WTC11 (cell line): ENCODE results near the gene FUZ. TPM values are rescaled to one million over a fixed set of nuclear protein-coding genes. Genes with fewer than 3 reads are reported as not detected.

Source experiments
- ATAC-seq: fragments of 200-7000 bp; cut with Tn5 transposase; 2 replicates; pipeline ENCODE4 v1.10.0; 2021; ENCODE audit warnings: mild to moderate bottlenecking, moderate library complexity
- CTCF ChIA-PET: fragments of 300-600 bp; sonication (Branson Sonifier 250); formaldehyde crosslinking; loops from one replicate; lab custom pipeline; 2021; ENCODE audit warnings: antibody characterized with exemption; lab: Charles Lee
- POLR2A ChIA-PET: fragments of 350-600 bp; sonication (Branson Sonifier 250); formaldehyde crosslinking; loops from one replicate; lab custom pipeline; 2021; ENCODE audit warnings: antibody characterized with exemption; lab: Charles Lee
- DNase-seq: peaks from one replicate; pipeline ENCODE4 v3.0.0; 2021; ENCODE audit warnings: low spot score
- H3K27ac Mint-ChIP-seq: 2 replicates; pipeline ENCODE4 v1.8.0; 2021; ENCODE audit warnings: mixed read lengths
- H3K27me3 Mint-ChIP-seq: 2 replicates; pipeline ENCODE4 v1.8.0; 2021; ENCODE audit warnings: low read depth, mild to moderate bottlenecking, moderate library complexity, mixed read lengths
- H3K36me3 Mint-ChIP-seq: 2 replicates; pipeline ENCODE4 v1.8.0; 2021; ENCODE audit warnings: mixed read lengths
- H3K4me1 Mint-ChIP-seq: 2 replicates; pipeline ENCODE4 v1.8.0; 2022; ENCODE audit warnings: mixed read lengths
- H3K4me3 Mint-ChIP-seq: 2 replicates; pipeline ENCODE4 v1.8.0; 2021; ENCODE audit warnings: mild to moderate bottlenecking, moderate library complexity, mixed read lengths
- H3K9me3 Mint-ChIP-seq: 2 replicates; pipeline ENCODE4 v1.8.0; 2021; ENCODE audit warnings: mixed read lengths
- ATF1 ChIP-seq: sonication (generic); formaldehyde crosslinking; IDR thresholded peaks from 2 replicates; pipeline ENCODE4 v1.8.1; 2023; ENCODE audit warnings: mild to moderate bottlenecking, moderate library complexity, missing genetic modification reagents
- FOXK1 ChIP-seq: sonication (generic); formaldehyde crosslinking; IDR thresholded peaks from 2 replicates; pipeline ENCODE4 v1.8.0; 2022; ENCODE audit warnings: mild to moderate bottlenecking, moderate library complexity, missing genetic modification reagents
- FOXP1 ChIP-seq: sonication (generic); formaldehyde crosslinking; IDR thresholded peaks from 2 replicates; pipeline ENCODE4 v1.8.0; 2022; ENCODE audit warnings: missing genetic modification reagents, mild to moderate bottlenecking, moderate library complexity, borderline replicate concordance
- GRHL2 ChIP-seq: fragments of 250-450 bp; sonication (Bioruptor Pico); IDR thresholded peaks from 2 replicates; pipeline ENCODE4 v1.8.0; 2022; ENCODE audit warnings: mild to moderate bottlenecking, moderate library complexity; ENCODE audit not compliant: insufficient replicate concordance, severe bottlenecking
- IRF1 ChIP-seq: sonication (generic); formaldehyde crosslinking; IDR thresholded peaks from 2 replicates; pipeline ENCODE4 v1.8.0; 2023; ENCODE audit warnings: missing genetic modification reagents
- MAX ChIP-seq: sonication (generic); formaldehyde crosslinking; IDR thresholded peaks from 2 replicates; pipeline ENCODE4 v1.8.0; 2022; ENCODE audit warnings: mild to moderate bottlenecking, missing genetic modification reagents
- MLX ChIP-seq: sonication (generic); formaldehyde crosslinking; IDR thresholded peaks from 2 replicates; pipeline ENCODE4 v1.8.1; 2023; ENCODE audit warnings: mild to moderate bottlenecking, missing genetic modification reagents, moderate library complexity
- NFATC4 ChIP-seq: fragments of 250-450 bp; sonication (Bioruptor Pico); IDR thresholded peaks from 2 replicates; pipeline ENCODE4 v1.9.0; 2021; ENCODE audit warnings: mild to moderate bottlenecking
- NR3C1 ChIP-seq: sonication (generic); formaldehyde crosslinking; conservative IDR thresholded peaks from 2 replicates; pipeline ENCODE4 v1.8.1; 2023; ENCODE audit warnings: low read depth, mild to moderate bottlenecking, missing genetic modification reagents
- SMAD3 ChIP-seq: sonication (generic); formaldehyde crosslinking; IDR thresholded peaks from 2 replicates; pipeline ENCODE4 v1.8.0; 2022; ENCODE audit warnings: missing genetic modification reagents, mild to moderate bottlenecking, borderline replicate concordance
- SMAD4 ChIP-seq: sonication (generic); formaldehyde crosslinking; IDR thresholded peaks from 2 replicates; pipeline ENCODE4 v1.8.0; 2022; ENCODE audit warnings: mild to moderate bottlenecking, missing genetic modification reagents
- SOX15 ChIP-seq: fragments of 250-450 bp; sonication (Bioruptor Pico); IDR thresholded peaks from 2 replicates; pipeline ENCODE4 v1.9.0; 2021; ENCODE audit warnings: mild to moderate bottlenecking
- TCF7 ChIP-seq: sonication (generic); formaldehyde crosslinking; IDR thresholded peaks from 2 replicates; pipeline ENCODE4 v1.8.0; 2022; ENCODE audit warnings: mild to moderate bottlenecking, low read depth, missing genetic modification reagents, moderate library complexity
- TEAD1 ChIP-seq: sonication (generic); formaldehyde crosslinking; IDR thresholded peaks from 2 replicates; pipeline ENCODE4 v1.8.0; 2022; ENCODE audit warnings: mild to moderate bottlenecking, missing genetic modification reagents
- TEAD4 ChIP-seq: sonication (generic); formaldehyde crosslinking; IDR thresholded peaks from 2 replicates; pipeline ENCODE4 v1.8.0; 2022; ENCODE audit warnings: mild to moderate bottlenecking, missing genetic modification reagents
- USF2 ChIP-seq: sonication (generic); formaldehyde crosslinking; IDR thresholded peaks from 2 replicates; pipeline ENCODE4 v1.8.1; 2023; ENCODE audit warnings: mild to moderate bottlenecking, missing genetic modification reagents, moderate library complexity
- ZNF138 ChIP-seq: sonication (generic); formaldehyde crosslinking; conservative IDR thresholded peaks from 2 replicates; pipeline ENCODE4 v1.8.1; 2022; ENCODE audit warnings: mild to moderate bottlenecking, moderate library complexity, missing genetic modification reagents
- ZNF219 ChIP-seq: sonication (generic); formaldehyde crosslinking; IDR thresholded peaks from 2 replicates; pipeline ENCODE4 v1.8.0; 2023; ENCODE audit warnings: missing genetic modification reagents, mild to moderate bottlenecking, borderline replicate concordance
- ZNF263 ChIP-seq: sonication (generic); formaldehyde crosslinking; IDR thresholded peaks from 2 replicates; pipeline ENCODE4 v1.8.1; 2022; ENCODE audit warnings: low read depth, mild to moderate bottlenecking, moderate library complexity, missing genetic modification reagents
- total RNA-seq: library from RNA; stranded (reverse); gene quantifications from 3 replicates; pipeline ENCODE4 v1.2.3, GENCODE V29; 2021
- TF ChIP-seq, protein P1 (sequence below): fragments of 250-450 bp; sonication (Bioruptor Pico); conservative IDR thresholded peaks from 2 replicates; pipeline ENCODE4 v1.9.0; 2021; ENCODE audit warnings: mild to moderate bottlenecking
- TF ChIP-seq, protein P2 (sequence below): fragments of 250-450 bp; sonication (Bioruptor Pico); IDR thresholded peaks from 2 replicates; pipeline ENCODE4 v1.9.0; 2021; ENCODE audit warnings: mild to moderate bottlenecking
- TF ChIP-seq, protein P3 (sequence below): sonication (generic); formaldehyde crosslinking; IDR thresholded peaks from 2 replicates; pipeline ENCODE4 v1.8.1; 2023; ENCODE audit warnings: mild to moderate bottlenecking, missing genetic modification reagents

The FUZ gene
- total RNA-seq, 1 experiment from 2014 or later: 35.1 TPM

- no peak for TF ChIP-seq SMAD4
These were observed 1.8 kb downstream of the FUZ start (continued) for GRCh38 chr19:49811328-49811727.

- peaks cover 5% of the 10 kb centered on the region; the same call in 1 of the 2 replicates for H3K27me3 Mint-ChIP-seq
- peak overlapping the region; percentile 79 for H3K4me3 Mint-ChIP-seq
- no peaks in the 10 kb centered on the region for H3K9me3 Mint-ChIP-seq
- H3K4me1 Mint-ChIP-seq: peaks cover 35% of the 10 kb centered on the region
- CTCF ChIA-PET: interaction anchor here (0.7 to 1.4 kb wide), 3 partner anchors 11 to 215 kb away, joined by 3 to 4 read pairs (median 3); partner anchors contain the start of gene AP2A1
- POLR2A ChIA-PET: interaction anchor here (1.0 to 2.1 kb wide), 3 partner anchors 9 to 59 kb away, joined by 3 to 7 read pairs (median 4); partner anchors contain the start of gene AP2A1
- DNase-seq (no peak), ATAC-seq (no peak)
- TF ChIP-seq TCF7 (CRISPR knock-in tag) (no peak), ATF1 (no peak), TEAD4 (CRISPR knock-in tag) (no peak), SOX15 (CRISPR knock-in tag) (no peak), GRHL2 (CRISPR knock-in tag) (no peak), NFATC4 (CRISPR knock-in tag) (no peak), ZNF219 (CRISPR knock-in tag) (no peak), MAX (CRISPR knock-in tag) (no peak), USF2 (CRISPR knock-in tag) (no peak; the same call in 1 of the 2 replicates), NR3C1 (CRISPR knock-in tag) (no peak)
- TF ChIP-seq, protein P1, sequence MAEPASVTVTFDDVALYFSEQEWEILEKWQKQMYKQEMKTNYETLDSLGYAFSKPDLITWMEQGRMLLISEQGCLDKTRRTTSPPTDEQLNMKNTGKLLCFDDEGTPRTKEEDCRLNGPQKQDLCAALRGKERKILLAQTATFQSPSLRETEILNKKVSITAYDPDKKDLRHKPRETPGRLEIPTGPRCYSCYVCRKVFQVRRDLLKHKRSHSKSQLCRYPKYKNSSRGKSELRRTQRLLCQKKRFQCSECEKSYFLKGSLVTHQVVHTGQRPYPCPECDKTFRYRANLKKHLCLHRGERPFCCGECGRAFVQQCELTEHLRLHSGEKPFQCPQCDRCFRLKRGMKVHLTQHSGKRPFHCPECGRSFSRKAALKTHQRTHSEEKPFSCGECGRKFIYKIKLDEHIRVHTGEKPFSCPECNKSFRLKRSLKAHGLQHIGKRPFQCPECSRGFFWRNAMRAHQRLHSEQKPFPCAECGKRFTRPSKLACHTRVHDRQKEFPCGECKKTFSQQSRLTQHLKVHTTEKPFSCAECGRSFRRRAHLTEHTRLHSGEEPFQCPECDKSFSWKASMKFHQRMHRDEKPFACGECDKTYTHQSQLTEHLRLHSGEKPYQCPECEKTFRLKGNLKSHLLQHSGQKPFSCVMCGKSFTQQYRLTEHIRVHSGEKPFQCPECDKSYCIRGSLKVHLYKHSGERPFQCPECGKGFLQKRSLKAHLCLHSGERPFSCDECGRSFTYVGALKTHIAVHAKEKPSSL (CRISPR knock-in tag): no peak
- TF ChIP-seq, protein P2, sequence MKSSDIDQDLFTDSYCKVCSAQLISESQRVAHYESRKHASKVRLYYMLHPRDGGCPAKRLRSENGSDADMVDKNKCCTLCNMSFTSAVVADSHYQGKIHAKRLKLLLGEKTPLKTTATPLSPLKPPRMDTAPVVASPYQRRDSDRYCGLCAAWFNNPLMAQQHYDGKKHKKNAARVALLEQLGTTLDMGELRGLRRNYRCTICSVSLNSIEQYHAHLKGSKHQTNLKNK (CRISPR knock-in tag): no peak
- peak overlapping the region; percentile 84 for H3K27ac Mint-ChIP-seq
- peaks cover 7% of the 10 kb centered on the region for H3K36me3 Mint-ChIP-seq
These were observed 3.1 kb downstream of the FUZ start for GRCh38 chr19:49809941-49810389.

DNA sequence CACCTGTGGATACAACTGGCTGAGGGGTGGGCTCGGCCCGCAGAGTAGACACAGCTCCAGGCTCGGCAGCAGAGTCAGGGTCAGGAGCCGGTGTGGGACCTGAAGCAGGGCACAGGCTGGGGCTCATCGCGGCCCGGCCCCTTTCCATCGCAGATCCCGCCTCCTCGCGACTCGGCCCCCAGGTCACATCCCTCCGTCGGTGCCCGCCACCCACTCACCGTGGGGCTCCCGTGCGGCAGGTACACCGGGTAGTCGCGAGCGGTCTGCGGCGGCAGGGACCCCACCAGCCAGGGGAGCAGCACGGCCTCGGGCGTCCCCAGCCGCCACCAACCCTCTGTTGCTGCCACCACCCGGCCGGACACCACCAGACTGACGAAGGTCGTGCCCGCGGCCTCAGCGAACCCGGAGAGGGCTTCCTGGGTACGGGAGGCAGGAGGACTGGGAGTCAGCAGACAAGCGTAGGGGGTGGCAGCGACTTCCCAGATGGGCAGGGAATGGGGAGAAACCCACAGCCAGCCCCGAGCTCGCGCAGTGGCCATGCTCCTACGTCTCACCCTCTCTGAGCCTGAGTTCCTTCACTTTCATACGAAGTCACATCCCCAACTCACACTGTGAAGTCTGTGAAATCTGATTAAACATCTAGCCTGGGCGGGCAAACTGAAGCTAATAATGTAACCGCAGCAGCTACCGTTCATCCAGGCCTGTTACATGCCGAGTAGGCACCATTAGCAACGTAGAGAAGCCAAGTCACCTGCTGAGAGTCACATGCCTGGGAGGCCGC is 3.7 kb downstream of the FUZ start:
- H3K4me3 Mint-ChIP-seq: peak overlapping the region; percentile 79
- DNase-seq: peak; percentile 67
- H3K27me3 Mint-ChIP-seq: peaks cover 5% of the 10 kb centered on the region; the same call in 1 of the 2 replicates
- peaks cover 33% of the 10 kb centered on the region for H3K4me1 Mint-ChIP-seq
- peak overlapping the region; percentile 84 for H3K27ac Mint-ChIP-seq
- CTCF ChIA-PET: interaction anchor here (0.6 to 1.4 kb wide), 5 partner anchors 10 to 63 kb away, joined by 3 to 13 read pairs (median 4); partner anchors contain the start of gene AP2A1
- POLR2A ChIA-PET: interaction anchor here (1.0 to 2.1 kb wide), 4 partner anchors 10 to 67 kb away, joined by 3 to 7 read pairs (median 4); partner anchors contain the start of gene AP2A1
- ATAC-seq: peak; percentile 15
- H3K9me3 Mint-ChIP-seq: no peaks in the 10 kb centered on the region
- peaks cover 7% of the 10 kb centered on the region for H3K36me3 Mint-ChIP-seq
- TF ChIP-seq TEAD1 (CRISPR knock-in tag) (0 out of 2 replicates have a peak, but pooled peaks have one; percentile 29), FOXK1 (CRISPR knock-in tag) (peak; percentile 54; the same call in 1 of the 2 replicates), SMAD3 (CRISPR knock-in tag) (0 out of 2 replicates have a peak, but pooled peaks have one; percentile 34), ZNF219 (CRISPR knock-in tag) (no peak), ZNF263 (CRISPR knock-in tag) (no peak), MAX (CRISPR knock-in tag) (peak; percentile 62), MLX (no peak), ZNF138 (CRISPR knock-in tag) (peak; percentile 65; the same call in 1 of the 2 replicates), FOXP1 (CRISPR knock-in tag) (peak; percentile 69; the same call in 1 of the 2 replicates), IRF1 (no peak)
- TF ChIP-seq, protein P3, sequence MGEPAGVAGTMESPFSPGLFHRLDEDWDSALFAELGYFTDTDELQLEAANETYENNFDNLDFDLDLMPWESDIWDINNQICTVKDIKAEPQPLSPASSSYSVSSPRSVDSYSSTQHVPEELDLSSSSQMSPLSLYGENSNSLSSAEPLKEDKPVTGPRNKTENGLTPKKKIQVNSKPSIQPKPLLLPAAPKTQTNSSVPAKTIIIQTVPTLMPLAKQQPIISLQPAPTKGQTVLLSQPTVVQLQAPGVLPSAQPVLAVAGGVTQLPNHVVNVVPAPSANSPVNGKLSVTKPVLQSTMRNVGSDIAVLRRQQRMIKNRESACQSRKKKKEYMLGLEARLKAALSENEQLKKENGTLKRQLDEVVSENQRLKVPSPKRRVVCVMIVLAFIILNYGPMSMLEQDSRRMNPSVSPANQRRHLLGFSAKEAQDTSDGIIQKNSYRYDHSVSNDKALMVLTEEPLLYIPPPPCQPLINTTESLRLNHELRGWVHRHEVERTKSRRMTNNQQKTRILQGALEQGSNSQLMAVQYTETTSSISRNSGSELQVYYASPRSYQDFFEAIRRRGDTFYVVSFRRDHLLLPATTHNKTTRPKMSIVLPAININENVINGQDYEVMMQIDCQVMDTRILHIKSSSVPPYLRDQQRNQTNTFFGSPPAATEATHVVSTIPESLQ: no peak
